ENCODE measurements around the gene ESPN.

DNA sequence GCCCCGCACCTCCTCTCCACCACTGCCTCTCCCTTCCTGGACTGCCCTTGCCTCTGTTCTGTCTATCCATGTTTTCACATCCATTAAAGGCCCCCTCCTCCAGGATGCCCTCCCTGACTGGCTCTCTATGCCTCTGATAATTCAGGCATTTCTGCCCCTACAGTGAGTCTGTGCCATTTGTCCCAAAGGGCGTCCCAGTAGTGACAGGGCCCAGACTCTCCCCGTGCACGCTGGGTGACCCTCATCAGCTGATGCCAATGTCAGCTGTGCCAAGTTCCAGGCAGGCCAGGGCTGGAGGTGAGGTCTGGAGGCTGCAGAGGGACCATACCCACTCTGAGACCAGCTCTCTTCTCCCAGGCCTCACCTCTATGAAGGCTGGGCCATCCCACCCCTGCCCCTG is 70.1 kb downstream of the ESPN start:
- TF ChIP-seq, protein P1, sequence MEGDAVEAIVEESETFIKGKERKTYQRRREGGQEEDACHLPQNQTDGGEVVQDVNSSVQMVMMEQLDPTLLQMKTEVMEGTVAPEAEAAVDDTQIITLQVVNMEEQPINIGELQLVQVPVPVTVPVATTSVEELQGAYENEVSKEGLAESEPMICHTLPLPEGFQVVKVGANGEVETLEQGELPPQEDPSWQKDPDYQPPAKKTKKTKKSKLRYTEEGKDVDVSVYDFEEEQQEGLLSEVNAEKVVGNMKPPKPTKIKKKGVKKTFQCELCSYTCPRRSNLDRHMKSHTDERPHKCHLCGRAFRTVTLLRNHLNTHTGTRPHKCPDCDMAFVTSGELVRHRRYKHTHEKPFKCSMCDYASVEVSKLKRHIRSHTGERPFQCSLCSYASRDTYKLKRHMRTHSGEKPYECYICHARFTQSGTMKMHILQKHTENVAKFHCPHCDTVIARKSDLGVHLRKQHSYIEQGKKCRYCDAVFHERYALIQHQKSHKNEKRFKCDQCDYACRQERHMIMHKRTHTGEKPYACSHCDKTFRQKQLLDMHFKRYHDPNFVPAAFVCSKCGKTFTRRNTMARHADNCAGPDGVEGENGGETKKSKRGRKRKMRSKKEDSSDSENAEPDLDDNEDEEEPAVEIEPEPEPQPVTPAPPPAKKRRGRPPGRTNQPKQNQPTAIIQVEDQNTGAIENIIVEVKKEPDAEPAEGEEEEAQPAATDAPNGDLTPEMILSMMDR (IDR thresholded peaks at IDR 0.05): no peak
- no peak for TF ChIP-seq POLR2A (IDR thresholded peaks at IDR 0.05)
